Measurements from ENCODE around the gene DDX1.

GRCh38 chr2:15631883-15632282 is 40.2 kb downstream of the DDX1 start:
- TF ChIP-seq CTCF (IDR thresholded peaks at IDR 0.05; ENCODE audit: extremely low read depth in 1 of 2, insufficient read depth in 1 of 2, low read depth in 1 of 2, low read length in 2 of 2) (no peak), POLR2A (IDR thresholded peaks at IDR 0.05; ENCODE audit: low read depth, low read length) (no peak), EZH2 (IDR thresholded peaks at IDR 0.05; ENCODE audit: borderline replicate concordance, low read depth, low read length, severe bottlenecking) (no peak), POLR2AphosphoS5 (IDR thresholded peaks at IDR 0.05; ENCODE audit: insufficient read depth, low read depth, low read length) (no peak), MYC (IDR thresholded peaks at IDR 0.05; ENCODE audit: low read depth, low read length) (no peak)

All from endothelial cell of umbilical vein (primary cell).